ENCODE measurements around the gene GCNT1. TPM values are rescaled to one million over a fixed set of nuclear protein-coding genes. Genes with fewer than 3 reads are reported as not detected.

GCNT1 gene
- total RNA-seq, 2 experiments from 2014 or later, result 13.3 to 14.4 TPM

- POLR2A ChIA-PET, result no interaction called here
- H3K36me3 Mint-ChIP-seq (ENCODE audit: low read depth), result no peaks in the 10 kb centered on the region
- no peaks in the 10 kb centered on the region for H3K9me3 Mint-ChIP-seq
- no peaks in the 10 kb centered on the region for H3K27me3 Mint-ChIP-seq
- CTCF ChIA-PET, result interaction anchor here (1.1 kb wide), 2 partner anchors 27 to 207 kb away, joined by 3 to 4 read pairs; no protein-coding TSS in a partner anchor
- peaks cover 21% of the 10 kb centered on the region for H3K4me1 Mint-ChIP-seq
- no peak overlapping the region for H3K4me3 Mint-ChIP-seq
- H3K27ac Mint-ChIP-seq, result no peak overlapping the region
- DNase-seq, result no peak
Observed at GRCh38 chr9:76451234-76451633, 7.7 kb upstream of the GCNT1 start.

- Mint-ChIP-seq H3K9me3 (no peaks in the 10 kb centered on the region), H3K4me1 (peaks cover 22% of the 10 kb centered on the region), H3K27ac (no peak overlapping the region), H3K27me3 (no peaks in the 10 kb centered on the region), H3K36me3 (ENCODE audit: low read depth) (no peaks in the 10 kb centered on the region), H3K4me3 (no peak overlapping the region)
- no peak for DNase-seq
- ChIA-PET POLR2A (no interaction called here), CTCF (no interaction called here)
Observed at GRCh38 chr9:76452839-76453238, 6.1 kb upstream of the GCNT1 start.

GRCh38 chr9:76453785-76454184, 5.2 kb upstream of the GCNT1 start:
- CTCF ChIA-PET, result interaction anchor here (0.6 kb wide), 1 partner anchor 34 kb away, joined by 3 read pairs; no protein-coding TSS in a partner anchor
- no peaks in the 10 kb centered on the region for H3K36me3 Mint-ChIP-seq (ENCODE audit: low read depth)

GRCh38 chr9:76454311-76454710, 4.7 kb upstream of the GCNT1 start:
- Mint-ChIP-seq H3K4me1 (peaks cover 23% of the 10 kb centered on the region), H3K36me3 (ENCODE audit: low read depth) (no peaks in the 10 kb centered on the region), H3K27ac (no peak overlapping the region), H3K4me3 (no peak overlapping the region), H3K9me3 (no peaks in the 10 kb centered on the region), H3K27me3 (no peaks in the 10 kb centered on the region)
- DNase-seq, result no peak
- CTCF ChIA-PET, result interaction anchor here (0.6 kb wide), 1 partner anchor 34 kb away, joined by 3 read pairs; no protein-coding TSS in a partner anchor
- POLR2A ChIA-PET, result no interaction called here

More at GRCh38 chr9:76453785-76454184, 5.2 kb upstream of the GCNT1 start:
- DNase-seq, result no peak
- H3K4me3 Mint-ChIP-seq, result no peak overlapping the region
- H3K27ac Mint-ChIP-seq, result no peak overlapping the region
- H3K27me3 Mint-ChIP-seq, result no peaks in the 10 kb centered on the region
- peaks cover 24% of the 10 kb centered on the region for H3K4me1 Mint-ChIP-seq
- POLR2A ChIA-PET, result no interaction called here
- no peaks in the 10 kb centered on the region for H3K9me3 Mint-ChIP-seq

GRCh38 chr9:76456202-76456926, 2.6 kb upstream of the GCNT1 start:
- peak; percentile 51 for DNase-seq
- Mint-ChIP-seq H3K9me3 (no peaks in the 10 kb centered on the region), H3K27ac (no peak overlapping the region), H3K27me3 (no peaks in the 10 kb centered on the region), H3K36me3 (ENCODE audit: low read depth) (no peaks in the 10 kb centered on the region), H3K4me1 (peaks cover 33% of the 10 kb centered on the region), H3K4me3 (no peak overlapping the region)
- ChIA-PET POLR2A (interaction anchor here (0.7 to 1.1 kb wide), 2 partner anchors 14 to 63 kb away, joined by 3 to 4 read pairs; no protein-coding TSS in a partner anchor), CTCF (interaction anchor here (1.3 to 4.1 kb wide), 3 partner anchors 8 to 202 kb away, joined by 5 to 15 read pairs (median 8); partner anchors contain the start of gene RFK)

GRCh38 chr9:76459694-76460635, 983 bp downstream of the GCNT1 start:
- DNase-seq, result no peak
- Mint-ChIP-seq H3K27ac (peak overlapping the region; percentile 76), H3K27me3 (no peaks in the 10 kb centered on the region), H3K36me3 (ENCODE audit: low read depth) (peaks cover 7% of the 10 kb centered on the region), H3K4me3 (peak overlapping the region; percentile 86), H3K9me3 (no peaks in the 10 kb centered on the region), H3K4me1 (peaks cover 43% of the 10 kb centered on the region)
- CTCF ChIA-PET, result interaction anchor here (0.6 to 4.1 kb wide), 16 partner anchors 11 to 244 kb away, joined by 3 to 16 read pairs (median 4); partner anchors contain the start of gene RFK
- POLR2A ChIA-PET, result interaction anchor here (1.0 to 2.4 kb wide), 3 partner anchors 55 to 117 kb away, joined by 3 to 16 read pairs (median 14); partner anchors contain the start of gene RFK

- ChIA-PET CTCF (no interaction called here), POLR2A (no interaction called here)
- Mint-ChIP-seq H3K4me1 (peaks cover 44% of the 10 kb centered on the region), H3K4me3 (no peak overlapping the region), H3K9me3 (no peaks in the 10 kb centered on the region), H3K27me3 (no peaks in the 10 kb centered on the region), H3K36me3 (ENCODE audit: low read depth) (peaks cover 18% of the 10 kb centered on the region), H3K27ac (no peak overlapping the region)
- DNase-seq, result no peak
Observed at GRCh38 chr9:76462126-76462525, 3.1 kb downstream of the GCNT1 start.

- Mint-ChIP-seq H3K9me3 (no peaks in the 10 kb centered on the region), H3K4me3 (no peak overlapping the region), H3K4me1 (peaks cover 41% of the 10 kb centered on the region), H3K27ac (no peak overlapping the region), H3K27me3 (no peaks in the 10 kb centered on the region), H3K36me3 (ENCODE audit: low read depth) (peaks cover 21% of the 10 kb centered on the region)
- no peak for DNase-seq
- ChIA-PET POLR2A (no interaction called here), CTCF (no interaction called here)
Observed at GRCh38 chr9:76463211-76463610, 4.2 kb downstream of the GCNT1 start.

GRCh38 chr9:76464706-76465105, 5.7 kb downstream of the GCNT1 start:
- H3K36me3 Mint-ChIP-seq (ENCODE audit: low read depth), result peaks cover 24% of the 10 kb centered on the region
- ChIA-PET CTCF (no interaction called here), POLR2A (no interaction called here)
- H3K27ac Mint-ChIP-seq, result no peak overlapping the region
- H3K4me3 Mint-ChIP-seq, result no peak overlapping the region
- peaks cover 35% of the 10 kb centered on the region for H3K4me1 Mint-ChIP-seq
- DNase-seq, result no peak
- no peaks in the 10 kb centered on the region for H3K9me3 Mint-ChIP-seq
- no peaks in the 10 kb centered on the region for H3K27me3 Mint-ChIP-seq

GRCh38 chr9:76465442-76466298, 6.7 kb downstream of the GCNT1 start:
- DNase-seq, result no peak
- Mint-ChIP-seq H3K27me3 (no peaks in the 10 kb centered on the region), H3K4me1 (peaks cover 27% of the 10 kb centered on the region), H3K36me3 (ENCODE audit: low read depth) (peaks cover 24% of the 10 kb centered on the region), H3K9me3 (no peaks in the 10 kb centered on the region), H3K27ac (no peak overlapping the region), H3K4me3 (no peak overlapping the region)
- ChIA-PET CTCF (no interaction called here), POLR2A (no interaction called here)

GRCh38 chr9:76466299-76466605, 7.3 kb downstream of the GCNT1 start:
- POLR2A ChIA-PET, result interaction anchor here (1.2 kb wide), 1 partner anchor 42 kb away, joined by 3 read pairs; no protein-coding TSS in a partner anchor
- Mint-ChIP-seq H3K27ac (no peak overlapping the region), H3K9me3 (no peaks in the 10 kb centered on the region), H3K4me3 (no peak overlapping the region), H3K36me3 (ENCODE audit: low read depth) (peaks cover 24% of the 10 kb centered on the region), H3K4me1 (peaks cover 24% of the 10 kb centered on the region), H3K27me3 (no peaks in the 10 kb centered on the region)
- CTCF ChIA-PET, result no interaction called here
- no peak for DNase-seq

- no peaks in the 10 kb centered on the region for H3K4me1 Mint-ChIP-seq
- no peak overlapping the region for H3K27ac Mint-ChIP-seq
- ChIA-PET POLR2A (no interaction called here), CTCF (no interaction called here)
- peaks cover 11% of the 10 kb centered on the region for H3K9me3 Mint-ChIP-seq
- peaks cover 30% of the 10 kb centered on the region for H3K36me3 Mint-ChIP-seq (ENCODE audit: low read depth)
- H3K4me3 Mint-ChIP-seq, result no peak overlapping the region
- no peaks in the 10 kb centered on the region for H3K27me3 Mint-ChIP-seq
- DNase-seq, result no peak
Observed at GRCh38 chr9:76474419-76474818, 15.4 kb downstream of the GCNT1 start.

All from activated CD4-positive, alpha-beta memory T cell treated with anti-CD3 and anti-CD28 coated beads, Interleukin-2, amount 10 ng/mL, durations not matched to agents 7 days and 5 days (primary cell).